T-helper 2 cell treated with Interferon-gamma antibody and Interleukin-4, amounts not matched to agents 100 ng/mL and 5 ng/mL, for 36 hours (primary cell): ENCODE measurements around the gene PLXNB2. TPM values are rescaled to one million over a fixed set of nuclear protein-coding genes. Genes with fewer than 3 reads are reported as not detected.

Source experiments
- intact Hi-C: fragments of 100-400 bp; cut with micrococcal nuclease; formaldehyde crosslinking; loops from one replicate; pipeline ENCODE4 v1.15.1; 2023
- total RNA-seq: library from RNA; stranded (reverse); gene quantifications from 2 replicates; pipeline ENCODE4 v1.2.3, GENCODE V29; 2022

The PLXNB2 gene
- total RNA-seq, 1 donor from 2014 or later = 11.0 TPM

DNA sequence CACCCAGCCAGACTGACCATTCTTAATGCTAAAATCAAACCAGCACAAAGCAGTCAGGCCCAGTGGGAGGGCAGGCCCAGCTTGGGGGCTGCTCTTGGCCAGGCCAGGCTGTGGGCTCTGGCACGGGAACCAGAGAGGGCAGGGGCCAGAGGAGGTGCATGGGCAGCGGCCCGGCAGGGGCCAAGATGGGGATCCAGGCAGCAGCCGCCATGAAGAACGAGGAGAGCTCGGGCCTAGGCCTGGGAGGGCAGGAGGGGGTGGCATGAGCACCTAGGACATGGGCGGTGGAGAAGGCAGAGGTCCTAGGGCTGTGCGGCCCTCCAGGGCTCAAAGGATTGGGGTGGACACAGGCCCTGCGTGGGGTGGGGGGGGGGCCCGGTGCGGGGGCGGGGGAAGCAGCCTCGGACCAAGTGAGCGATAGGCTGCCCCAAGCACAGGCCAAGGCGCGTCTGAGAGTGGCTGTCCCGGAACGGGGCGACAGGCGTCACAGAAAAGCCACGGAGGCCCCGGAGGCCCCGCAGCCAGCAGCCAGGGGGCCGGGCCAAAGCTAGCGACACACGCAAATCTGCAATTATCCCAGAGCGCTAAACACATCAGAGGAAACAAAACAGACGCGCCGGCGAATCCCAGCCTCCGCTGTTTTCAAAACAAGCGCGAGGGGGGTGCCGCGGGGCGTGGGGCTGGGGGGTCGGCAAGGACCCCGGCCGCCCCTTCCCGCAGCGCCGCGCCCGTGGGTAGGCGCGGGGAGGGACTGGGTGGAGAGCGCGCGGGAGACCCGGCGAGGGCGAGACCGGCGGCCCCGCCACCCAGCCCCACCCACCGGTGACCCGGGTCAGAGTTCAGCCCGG is 8.3 kb downstream of the PLXNB2 start:
- intact Hi-C loops = no loop called here

GRCh38 chr22:50298266-50298637 is 9.2 kb downstream of the PLXNB2 start:
- intact Hi-C loops = no loop called here

GRCh38 chr22:50297510-50298265 is 9.8 kb downstream of the PLXNB2 start:
- intact Hi-C loops = no loop called here

DNA sequence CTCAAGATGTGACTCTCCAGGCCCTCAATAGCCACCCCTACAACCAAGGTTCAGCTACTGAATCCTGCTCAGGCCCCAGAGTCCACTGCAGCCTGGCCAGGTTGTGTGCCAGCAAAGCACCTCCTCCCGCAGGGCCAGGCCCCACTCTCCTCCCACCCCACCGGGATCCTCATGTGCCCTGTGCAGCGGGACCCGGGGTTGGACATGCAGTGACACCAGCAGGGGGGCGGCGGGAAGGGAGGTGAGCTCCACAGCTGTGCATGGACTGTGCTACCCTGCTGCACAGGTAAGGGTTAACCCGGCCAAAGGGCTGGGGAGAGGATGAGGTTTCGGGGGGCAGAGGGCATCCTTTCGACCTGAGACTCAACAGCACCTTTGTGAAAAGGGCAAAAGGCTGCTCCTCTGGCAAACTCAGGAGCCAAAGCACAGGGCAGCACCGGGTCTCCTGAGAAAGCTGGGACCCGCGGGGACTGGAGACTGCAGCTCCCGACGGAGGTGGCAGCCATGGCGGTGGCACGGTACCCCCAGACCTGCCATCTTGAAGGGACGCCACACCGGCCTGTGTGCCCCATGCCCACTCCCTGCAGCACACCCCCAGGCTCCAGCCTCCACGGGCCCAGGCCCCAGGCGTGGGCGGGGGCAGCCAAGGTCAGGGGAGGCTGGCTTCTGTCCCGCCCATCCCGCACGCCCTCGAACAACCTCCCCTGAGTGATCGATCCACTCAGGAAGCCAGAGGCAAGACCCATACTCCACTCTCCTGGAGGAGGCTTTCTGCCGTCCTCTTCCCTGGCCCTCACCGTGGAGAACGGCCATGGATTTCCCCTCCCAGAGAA is 10.6 kb downstream of the PLXNB2 start:
- intact Hi-C loops = no loop called here

DNA sequence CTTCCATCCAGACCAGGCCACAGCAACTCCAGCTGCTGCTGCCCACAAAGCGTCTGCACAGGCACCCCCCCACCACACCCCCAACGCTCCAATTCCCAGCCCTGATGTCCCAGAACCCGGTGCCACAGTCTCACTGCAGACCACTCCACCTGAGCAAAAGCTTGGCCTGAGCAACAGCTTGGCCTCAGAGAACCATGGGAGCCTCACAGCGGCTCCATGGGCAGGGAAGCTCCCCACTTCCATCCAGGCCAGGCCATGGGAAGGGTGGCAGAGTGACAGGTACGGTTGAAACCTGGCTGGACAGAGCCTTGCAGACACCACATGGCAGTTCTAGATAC is 13.2 kb downstream of the PLXNB2 start:
- intact Hi-C loops = no loop called here

- intact Hi-C loops = no loop called here
These were observed 13.8 kb downstream of the PLXNB2 start for GRCh38 chr22:50293441-50294318.

DNA sequence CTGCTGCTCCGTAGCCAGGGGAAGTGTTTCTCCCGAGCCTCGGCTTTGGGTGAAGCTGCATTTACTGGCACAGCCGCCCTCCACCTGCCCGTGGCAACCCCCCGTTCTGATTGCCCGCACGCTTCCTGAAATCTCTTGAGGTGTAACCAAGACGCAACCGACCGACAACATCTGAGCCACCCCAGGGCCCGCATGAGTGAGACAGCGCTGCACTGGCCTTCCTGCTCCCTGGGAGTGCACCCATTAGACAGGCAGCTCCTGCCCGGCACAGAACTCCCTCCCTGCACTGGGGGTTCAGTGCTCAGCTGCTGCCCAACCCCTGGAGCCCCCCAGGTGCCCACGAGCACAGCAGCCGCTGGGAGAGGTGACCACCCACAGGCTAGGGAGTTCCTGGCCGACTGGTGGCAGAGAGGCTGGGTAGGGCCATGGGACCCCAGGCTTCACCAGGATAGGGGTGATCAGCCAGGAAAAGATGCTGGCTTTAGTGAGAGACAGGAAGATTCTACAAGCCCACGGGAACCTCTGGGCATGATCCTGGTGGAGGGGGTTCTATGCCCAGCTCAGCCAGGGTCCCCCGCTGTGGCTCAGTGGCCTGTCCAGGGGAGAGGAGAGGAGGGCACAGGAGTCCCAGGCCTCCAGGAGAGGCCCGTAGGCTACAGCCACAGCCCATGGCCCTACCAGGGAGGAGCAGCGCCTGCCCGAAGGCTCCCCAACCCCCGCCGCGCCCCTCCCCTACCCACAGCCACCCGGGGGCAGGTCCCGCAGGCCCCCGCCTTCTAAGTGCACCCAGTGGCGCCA is 14.6 kb downstream of the PLXNB2 start:
- intact Hi-C loops = no loop called here

- intact Hi-C loops = no loop called here
These were observed 17.4 kb downstream of the PLXNB2 start for GRCh38 chr22:50289942-50290630.

DNA sequence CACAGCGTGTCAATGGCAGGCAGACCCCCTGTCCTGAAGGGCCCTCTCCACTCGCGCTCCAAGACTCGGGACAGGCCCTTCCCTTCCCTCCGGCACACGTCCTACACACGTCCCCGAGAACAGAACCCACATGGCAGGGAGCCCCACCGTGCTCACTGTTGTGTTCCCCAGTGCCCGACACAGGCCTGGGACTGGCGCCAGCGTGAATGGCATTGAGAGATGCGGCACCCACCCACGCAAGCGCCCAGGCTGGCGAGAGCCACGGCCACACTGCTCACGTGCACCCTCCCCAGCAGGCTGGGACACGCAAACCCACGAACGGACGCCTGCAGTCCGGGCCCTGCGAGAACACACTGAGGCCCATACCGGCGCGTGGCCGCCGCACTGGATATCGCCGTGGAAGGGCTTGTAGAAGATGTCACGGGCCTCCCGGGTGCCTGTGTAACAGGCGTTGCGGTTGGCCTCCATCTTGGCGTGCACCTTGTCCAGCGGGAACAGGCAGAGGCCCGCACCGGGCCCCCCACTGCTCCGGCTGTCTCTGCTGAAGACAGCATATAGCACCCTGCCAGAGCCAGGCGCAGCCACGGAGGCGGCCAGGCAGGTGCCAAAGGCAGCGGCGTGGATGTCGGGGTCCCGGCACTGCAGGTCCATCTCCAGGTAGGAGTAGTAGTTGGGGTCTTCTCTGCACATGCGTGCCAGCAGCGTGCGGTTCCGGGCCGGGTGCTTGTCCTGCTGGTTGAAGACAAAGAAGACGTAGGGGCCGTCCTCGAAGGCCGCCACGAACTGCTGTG is 18.1 kb downstream of the PLXNB2 start:
- intact Hi-C loops = no loop called here

DNA sequence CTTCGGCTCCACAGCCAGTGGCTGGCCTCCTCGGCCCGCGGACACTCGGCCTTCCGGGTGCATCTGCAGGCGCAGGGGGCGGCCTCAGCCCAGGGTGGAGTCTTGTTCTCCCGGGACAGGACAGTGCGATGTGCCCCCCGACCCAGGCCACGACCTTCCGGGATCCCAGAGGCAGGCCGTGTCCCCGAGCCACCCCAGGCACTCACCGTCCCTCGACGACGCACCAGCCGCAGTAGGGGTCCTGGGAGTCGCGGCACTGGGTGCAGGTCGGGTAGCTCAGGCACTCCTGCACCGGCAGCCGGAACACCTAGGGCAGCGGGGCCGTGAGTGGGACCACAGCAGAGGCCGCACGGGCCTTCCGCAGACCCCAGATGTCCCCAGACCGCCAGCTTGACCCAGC is 19.7 kb downstream of the PLXNB2 start:
- intact Hi-C loops = no loop called here

- intact Hi-C loops = no loop called here
These were observed 20.6 kb downstream of the PLXNB2 start for GRCh38 chr22:50286701-50287318.

GRCh38 chr22:50286275-50286674 is 21.2 kb downstream of the PLXNB2 start:
- intact Hi-C loops = no loop called here

- intact Hi-C loops = no loop called here
These were observed 21.7 kb downstream of the PLXNB2 start for GRCh38 chr22:50285568-50286229.

- intact Hi-C loops = no loop called here
These were observed 23.0 kb downstream of the PLXNB2 start for GRCh38 chr22:50284479-50284878.

GRCh38 chr22:50283821-50284220 is 23.6 kb downstream of the PLXNB2 start:
- intact Hi-C loops = no loop called here

DNA sequence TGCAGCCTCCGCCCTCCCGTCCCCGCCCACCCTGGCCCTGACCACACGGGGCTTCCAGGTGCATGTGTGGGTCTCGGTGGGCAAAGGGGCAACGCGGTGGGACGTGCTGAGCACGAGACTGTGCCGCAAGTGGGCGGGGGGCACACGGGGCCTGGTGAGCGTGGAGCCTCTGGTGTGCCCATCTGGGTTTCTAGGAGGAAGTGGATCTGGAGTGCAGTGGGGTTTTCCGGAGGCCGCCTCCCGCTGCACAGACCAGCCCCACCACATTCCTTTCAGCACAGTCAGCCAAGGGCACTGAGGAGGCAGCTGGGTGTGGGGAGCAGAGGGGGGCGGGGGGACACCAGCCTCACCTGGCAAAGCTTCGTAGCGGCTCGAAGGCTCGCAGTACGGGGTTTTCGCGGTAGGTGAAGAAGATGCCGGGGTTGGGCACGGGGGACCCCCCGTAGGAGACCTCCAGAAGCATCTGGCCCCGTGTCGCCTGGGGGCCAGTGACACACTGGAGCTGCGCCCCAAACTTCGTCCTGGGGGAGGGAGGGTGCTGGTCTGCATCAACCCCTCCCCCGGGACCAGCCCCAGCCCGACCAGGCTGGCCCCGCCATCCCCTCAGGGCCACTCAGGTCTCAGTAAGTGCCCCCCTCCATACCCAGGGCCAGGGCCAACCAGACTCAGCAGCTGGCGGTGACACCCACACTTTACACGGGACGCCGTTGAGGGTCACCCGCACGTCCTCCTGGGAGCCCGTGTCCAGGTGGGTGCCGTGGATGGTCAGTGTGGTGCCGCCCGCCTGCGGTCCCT is 24.9 kb downstream of the PLXNB2 start:
- intact Hi-C loops = no loop called here

GRCh38 chr22:50281957-50282356 is 25.5 kb downstream of the PLXNB2 start:
- intact Hi-C loops = no loop called here
